GM18526 (cell line): ENCODE data around the gene TSEN54.

Source experiments
- POLR2A ChIP-seq: IDR thresholded peaks from 3 replicates; pipeline ENCODE4 v1.6.1; 2011; ENCODE audit not compliant: insufficient read length; ENCODE audit errors: extremely low read depth

The TSEN54 gene

DNA sequence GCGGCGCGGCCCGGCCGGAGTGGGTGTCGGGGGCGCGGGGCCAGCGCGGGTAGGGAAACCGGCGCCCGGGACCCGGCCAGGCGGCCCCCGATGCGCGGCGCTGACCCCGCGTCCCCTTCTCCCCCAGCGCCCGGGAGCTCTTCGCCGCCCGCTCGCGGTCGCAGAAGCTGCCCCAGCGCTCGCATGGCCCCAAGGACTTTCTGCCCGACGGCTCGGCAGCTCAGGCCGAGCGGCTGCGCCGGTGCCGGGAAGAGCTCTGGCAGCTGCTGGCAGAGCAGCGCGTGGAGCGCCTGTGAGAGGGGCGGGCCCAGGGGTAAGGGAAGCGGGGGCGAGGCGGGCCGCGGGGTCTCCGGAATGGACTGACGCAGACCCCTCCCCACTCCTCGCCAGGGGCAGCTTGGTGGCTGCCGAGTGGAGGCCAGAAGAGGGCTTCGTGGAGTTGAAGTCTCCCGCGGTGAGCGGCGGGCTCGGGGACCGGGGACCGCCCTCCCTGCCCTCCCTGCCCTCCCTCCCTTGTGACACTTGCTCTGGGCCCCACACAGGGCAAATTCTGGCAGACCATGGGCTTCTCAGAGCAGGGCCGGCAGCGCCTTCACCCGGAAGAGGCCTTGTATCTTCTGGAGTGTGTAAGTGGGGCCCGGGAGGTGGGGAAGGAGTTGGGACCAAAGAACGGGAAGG, 430 bp downstream of the TSEN54 start:
- TF ChIP-seq POLR2A, result no peak

DNA sequence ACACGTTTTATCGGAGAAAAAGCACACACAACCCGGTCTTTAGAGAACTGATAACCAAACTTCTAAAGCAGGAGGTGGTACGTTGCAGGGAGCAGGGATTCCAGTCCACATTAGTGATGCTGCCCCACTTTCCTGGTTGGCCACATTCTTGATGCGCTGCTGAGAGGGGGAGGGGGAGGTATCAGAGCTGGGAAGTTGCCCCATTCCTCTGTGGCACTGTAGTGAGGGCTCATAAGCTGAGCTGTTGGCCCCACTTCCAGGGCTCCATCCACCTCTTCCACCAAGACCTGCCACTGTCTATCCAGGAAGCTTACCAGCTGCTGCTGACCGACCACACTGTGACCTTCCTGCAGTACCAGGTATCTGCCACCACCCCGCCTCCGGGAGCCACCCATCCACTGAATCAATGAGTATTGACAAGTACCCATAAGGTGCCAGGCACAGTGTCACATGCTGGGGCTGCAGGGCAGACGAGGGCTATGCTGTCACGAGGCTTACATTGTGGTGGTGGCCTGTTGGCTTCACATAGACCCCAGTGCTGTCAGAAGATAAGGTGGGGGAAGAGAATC, 1.1 kb downstream of the TSEN54 start:
- no peak for TF ChIP-seq POLR2A

DNA sequence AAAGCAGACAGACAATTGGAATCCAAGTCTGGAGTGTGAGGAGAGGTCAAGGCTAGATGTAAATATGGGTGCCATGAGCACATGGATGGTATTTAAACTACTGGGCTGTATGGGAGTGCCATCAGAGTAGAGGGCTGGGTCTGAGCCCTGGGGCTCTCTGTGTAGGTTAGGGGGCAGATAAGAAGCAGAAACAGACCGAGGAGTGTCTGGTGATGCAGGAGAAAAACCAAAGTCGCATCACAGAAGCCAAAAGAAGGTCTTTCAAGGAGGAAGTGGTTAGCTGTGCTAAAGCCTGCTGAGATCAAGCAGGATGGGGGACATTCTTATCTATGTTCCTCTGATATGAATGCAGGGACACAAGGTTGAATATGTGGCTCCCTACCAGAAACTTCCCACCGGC, 1.9 kb downstream of the TSEN54 start:
- TF ChIP-seq POLR2A, result no peak

DNA sequence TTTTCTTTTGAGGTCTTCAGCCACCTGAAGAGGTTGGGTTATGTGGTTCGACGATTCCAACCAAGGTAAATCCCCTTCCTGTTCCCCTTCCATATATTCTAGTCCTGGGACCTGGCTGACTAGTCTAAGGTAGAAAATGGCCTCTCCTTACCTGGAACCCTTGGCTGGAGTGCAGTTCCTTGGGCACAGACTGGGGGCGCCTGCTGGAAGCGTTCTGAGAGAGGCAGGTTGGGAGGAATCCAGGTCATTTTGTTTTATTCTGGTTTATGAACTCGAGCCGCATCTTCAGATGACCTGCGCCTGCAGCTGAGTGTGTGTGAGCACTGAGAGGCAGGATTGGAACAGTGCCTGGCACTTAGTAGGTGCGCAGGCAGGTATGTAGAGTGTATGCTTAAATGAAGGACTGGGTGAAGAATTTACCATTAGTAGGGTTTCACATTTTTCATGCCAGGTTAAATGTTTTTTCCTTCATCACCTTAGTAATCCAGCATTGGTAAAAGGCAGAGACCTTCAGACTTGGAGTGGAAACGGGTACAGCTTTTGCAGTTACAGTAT, 2.7 kb downstream of the TSEN54 start:
- TF ChIP-seq POLR2A, result no peak

DNA sequence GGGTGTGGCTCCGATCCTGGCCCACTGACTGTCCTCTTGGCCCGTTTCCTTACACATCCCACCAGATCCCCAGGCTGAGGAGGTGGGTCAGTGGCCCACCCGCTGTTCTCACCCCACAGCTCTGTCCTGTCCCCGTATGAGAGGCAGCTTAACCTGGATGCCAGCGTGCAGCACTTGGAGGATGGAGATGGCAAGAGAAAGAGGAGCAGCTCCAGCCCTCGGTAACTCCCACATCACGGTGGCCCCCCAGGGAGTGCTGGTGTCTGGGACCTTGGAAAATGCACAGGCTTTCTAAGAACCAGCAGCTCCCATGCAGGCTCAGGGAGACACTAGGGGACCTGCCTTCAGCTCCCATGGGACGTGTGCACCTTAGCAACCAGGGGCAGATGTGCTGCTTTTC, 5.0 kb downstream of the TSEN54 start:
- TF ChIP-seq POLR2A, result no peak

DNA sequence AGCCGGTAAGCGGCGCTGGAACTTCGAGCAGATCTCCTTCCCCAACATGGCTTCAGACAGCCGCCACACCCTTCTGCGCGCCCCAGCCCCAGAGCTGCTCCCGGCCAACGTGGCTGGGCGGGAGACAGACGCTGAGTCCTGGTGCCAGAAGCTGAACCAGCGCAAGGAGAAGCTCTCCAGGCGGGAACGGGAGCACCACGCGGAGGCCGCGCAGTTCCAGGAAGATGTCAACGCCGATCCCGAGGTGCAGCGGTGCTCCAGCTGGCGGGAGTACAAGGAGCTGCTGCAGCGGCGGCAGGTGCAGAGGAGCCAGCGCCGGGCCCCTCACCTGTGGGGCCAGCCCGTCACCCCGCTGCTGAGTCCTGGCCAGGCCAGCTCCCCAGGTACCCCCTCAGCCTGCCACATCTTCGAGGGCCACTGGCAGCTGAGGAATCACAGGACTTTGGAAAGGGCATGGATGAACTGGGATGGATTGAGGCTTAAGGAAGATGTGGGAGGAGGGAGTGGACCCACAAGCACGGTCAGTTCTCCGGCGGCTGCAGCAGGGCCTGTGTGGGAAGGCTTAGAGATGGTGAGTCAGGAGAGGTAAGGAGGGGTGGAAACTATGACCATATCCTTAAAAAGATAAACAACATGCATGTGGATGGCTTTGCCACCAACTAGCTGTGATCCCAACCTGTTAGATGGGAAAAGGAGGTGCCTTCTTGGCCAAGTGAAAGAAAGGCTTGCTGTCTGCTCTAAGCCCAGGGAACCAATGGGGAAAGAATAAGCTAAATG, 5.8 kb downstream of the TSEN54 start:
- TF ChIP-seq POLR2A, result no peak

DNA sequence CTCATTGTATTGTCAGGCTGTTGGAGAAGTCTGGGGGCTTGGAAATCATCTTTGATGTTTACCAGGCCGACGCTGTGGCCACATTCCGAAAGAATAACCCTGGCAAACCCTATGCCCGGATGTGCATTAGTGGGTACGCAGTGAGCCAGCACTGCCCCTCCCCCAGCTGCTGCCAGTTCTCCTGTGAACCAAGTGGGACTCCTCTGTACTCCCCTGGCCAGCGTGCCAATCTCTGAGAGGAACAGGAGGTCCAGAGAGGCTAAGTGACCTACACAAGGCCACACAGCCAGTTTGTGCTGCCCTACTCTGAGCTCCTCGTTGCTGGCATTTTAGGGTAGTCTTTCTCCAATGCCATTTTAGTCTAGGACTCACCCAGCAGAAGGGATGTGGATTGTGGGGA, 7.3 kb downstream of the TSEN54 start:
- no peak for TF ChIP-seq POLR2A

DNA sequence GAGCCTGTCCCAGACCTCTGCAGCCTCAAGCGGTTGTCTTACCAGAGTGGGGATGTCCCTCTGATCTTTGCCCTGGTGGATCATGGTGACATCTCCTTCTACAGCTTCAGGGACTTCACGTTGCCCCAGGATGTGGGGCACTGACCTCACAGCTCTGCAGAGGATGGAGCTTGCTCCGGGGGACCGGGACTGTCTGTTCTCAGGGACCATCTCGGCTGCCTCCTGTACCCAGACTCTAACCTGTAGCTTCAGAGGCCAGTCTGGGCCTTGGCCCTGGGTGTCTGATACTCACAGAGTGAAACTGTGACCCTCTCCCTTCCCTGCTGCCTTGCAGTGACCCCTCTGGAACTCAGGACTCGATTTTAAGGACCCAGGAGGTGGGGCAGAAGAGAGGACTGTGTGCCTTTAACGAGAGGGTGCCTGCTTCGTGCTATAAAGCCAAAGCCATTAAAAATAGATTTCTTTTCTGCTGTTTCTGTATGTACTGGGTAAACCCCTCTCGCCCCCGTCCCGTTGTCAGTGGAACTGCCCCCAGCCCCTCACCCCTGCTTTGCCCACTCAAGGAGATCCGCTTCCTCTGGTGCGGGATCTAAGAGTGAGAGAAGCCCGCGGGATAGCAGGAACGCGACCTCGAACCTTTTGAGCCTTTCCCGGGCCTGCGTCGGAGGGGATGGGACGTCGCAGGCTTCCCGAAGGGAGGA, 8.1 kb downstream of the TSEN54 start:
- no peak for TF ChIP-seq POLR2A

DNA sequence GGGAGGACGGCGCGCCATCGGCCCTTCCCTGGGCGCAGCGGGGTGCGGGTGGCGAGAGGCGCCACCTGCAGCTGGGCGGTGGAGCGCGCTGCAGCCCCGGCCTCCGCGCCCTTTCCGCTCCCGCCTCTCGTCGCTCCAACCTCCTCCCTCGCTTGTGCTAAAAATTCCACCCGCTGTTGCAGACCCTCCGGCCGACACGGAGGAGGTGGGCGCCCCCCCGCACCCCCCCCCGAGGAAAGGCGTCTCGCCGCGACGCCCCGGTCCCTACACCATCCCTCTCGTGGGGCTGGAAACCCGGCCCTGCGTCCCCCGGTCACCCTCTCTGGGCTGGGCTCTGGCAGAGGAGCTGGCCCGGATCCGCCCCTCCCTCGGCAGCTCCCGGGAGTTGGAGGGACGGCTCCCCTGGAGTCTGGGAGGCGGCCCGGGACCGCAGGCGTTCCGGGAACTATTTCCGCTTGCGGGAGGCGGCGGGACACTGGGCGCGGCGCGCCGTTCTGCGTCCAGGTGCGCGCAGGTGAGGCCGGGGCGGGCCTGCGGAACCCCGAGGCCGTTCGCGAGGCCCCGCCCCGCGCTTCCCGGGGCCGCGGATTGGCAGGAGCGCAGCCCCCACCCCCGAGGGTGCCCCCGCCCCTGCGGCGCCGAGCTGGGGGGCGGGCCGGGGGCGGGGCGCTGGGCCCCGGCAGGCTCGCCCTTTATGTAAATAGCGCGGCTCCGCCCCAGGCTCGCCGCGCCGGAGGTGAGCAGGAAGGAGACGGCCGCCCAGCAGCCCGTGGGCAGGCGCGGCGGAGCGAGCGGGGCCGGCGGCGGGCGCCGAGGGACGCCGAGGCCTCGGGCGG, 8.9 kb downstream of the TSEN54 start, which contains the start of gene LLGL2:
LLGL2 (plus strand) TSS at position 728 of the 836 bp plus-strand sequence. CDS start 17,730 bp downstream, outside the sequence.
- no peak for TF ChIP-seq POLR2A

DNA sequence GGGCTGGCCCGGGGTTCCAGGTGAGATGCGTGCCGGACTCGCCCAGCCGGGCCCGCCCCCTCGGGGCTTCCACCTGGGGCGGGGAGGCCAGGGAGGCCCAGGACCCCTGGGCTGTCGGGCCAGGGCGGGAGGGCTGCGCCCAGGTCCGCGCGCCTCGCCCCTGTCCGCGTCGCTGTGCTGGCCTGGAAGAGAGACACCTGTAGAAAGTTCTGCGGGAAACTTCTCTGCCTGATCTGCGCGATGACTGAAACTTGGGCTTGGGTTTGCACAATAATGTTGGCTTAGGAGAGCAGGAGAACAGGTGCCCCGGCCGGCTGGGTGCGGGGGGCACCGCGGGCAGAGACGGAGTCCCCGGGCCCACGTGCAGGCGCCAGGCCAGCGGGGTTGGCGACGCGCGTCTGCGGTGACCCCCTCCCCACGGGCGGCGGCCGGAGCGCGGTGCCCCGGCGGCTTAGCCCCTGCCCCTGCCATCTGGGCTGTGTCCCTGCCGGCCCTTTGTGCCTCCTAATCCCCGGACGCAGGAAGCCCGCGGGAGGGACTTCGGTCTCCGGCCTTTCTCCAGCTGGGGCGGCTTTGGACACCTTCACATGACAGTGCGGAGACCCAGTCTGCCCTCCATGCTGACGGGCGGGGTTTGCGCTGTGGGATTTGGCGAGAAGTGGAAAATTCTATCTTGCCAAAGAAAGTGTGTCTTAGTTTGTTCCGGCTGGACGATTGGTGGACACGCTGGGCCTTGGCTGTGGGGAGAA, 9.7 kb downstream of the TSEN54 start:
- no peak for TF ChIP-seq POLR2A

DNA sequence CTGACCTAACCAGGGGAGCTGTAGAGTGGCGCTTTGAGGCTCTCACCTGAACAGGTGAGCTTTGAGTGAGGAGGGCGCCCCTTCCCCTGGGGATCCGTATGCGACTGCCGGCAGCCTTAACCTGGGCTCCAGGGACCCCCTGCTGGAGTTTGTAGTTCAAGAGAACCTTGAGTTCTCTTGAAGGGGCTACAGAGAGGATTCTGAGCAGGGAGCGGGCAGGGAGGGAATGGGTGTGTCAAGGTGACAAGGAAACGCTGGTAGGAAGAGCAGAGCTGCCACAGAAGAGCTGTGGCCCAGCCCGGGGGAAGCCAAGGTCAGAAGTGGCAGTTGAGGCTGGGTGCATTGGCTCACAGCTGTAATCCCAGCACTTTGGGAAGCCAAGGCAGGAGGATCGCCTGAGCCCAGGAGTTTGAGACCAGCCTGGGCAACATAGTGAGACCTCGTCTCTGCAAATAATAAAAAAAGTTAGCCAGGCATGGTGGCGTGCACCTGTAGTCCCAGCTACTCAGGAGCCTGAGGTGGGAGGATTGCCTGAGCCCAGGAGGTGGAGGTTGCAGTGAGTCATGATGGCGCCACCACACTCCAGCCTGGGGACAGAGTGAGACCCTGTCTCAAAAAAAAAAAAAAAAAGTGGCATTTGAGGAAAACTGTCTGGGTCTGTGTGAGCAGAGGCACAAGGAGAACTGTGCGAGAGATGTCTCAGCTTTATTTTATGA, 10.4 kb downstream of the TSEN54 start:
- TF ChIP-seq POLR2A, result no peak

DNA sequence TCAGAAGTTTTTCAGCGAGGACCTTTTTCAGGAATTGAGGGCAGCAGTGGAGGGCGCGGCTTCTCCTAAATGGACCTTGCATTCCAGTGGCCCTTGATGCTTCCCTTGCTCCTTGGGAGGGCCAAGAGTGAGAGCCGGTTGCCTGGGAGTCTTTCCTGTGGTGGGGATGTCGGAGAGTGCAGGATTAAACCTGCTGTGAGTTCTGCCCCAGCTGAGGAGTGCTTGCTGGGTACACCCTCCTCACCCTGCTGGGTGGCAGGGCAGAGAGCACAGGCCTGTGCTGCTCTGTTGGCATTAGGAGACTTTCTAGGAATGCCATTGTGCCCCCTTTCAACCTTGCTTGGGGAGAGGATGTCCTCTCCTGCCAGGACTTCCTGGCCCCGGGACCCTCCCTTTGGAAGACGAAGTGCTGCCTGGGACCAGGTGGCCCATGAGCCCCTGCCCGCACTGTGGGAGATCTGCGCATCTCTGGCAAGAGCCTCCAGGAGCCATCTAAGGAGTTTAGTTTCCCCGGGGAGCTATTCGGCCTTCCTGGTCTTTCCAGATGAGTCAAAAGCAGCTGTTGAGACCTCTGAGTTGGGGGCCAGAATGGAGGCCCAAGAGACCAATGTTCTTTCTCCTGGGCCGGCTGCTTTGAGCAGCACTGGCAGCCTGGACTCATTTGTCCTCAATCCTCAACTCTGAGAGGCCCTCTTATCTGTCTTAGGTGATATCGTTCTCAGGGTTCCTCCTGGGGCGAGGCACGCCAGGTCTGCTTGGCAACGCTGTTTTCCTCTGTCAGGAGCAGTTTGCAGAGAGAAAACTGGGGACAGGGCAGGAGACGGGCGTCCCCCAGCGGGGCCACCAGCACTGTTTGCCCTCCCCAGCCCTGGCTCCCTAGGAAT, 14.8 kb downstream of the TSEN54 start:
- no peak for TF ChIP-seq POLR2A

DNA sequence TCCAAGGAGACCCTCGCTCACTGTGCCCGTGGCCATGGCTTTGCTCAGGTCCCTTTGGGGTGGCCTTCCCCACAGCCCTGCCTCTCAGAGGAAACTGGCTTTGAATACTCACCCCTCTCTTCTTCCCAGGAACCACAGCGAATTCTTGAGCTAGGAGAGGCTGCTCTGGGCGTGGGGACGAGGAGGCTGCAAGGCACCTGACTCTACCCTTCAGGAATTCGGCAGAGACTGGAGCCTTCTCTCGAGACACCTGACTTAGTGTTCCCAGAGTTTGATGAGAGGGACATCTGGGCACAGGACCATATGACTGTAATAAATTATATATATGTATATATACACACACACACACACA, 15.4 kb downstream of the TSEN54 start:
- no peak for TF ChIP-seq POLR2A

DNA sequence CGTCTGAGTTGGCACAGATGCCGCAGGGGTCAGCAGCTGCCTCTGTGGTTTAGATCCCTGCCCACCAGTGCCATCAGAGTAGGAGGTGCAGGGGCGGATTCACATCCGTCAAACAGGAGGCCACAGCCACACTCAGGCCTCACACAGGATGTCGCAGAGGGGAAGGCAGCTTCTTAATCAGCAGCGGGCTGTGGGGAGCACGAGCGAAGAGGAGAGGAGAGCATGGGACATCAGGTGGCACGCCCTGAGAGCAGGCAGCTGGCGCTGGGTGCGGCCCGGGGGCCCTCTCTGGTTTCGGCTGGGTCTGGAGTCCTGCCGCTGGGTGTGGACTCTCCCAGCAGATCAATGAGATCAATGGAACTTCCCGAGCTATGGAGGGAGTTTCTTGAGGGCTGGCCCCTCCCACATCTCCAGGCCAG, 18.8 kb downstream of the TSEN54 start:
- no peak for TF ChIP-seq POLR2A
